SK-N-SH treated with all-trans-retinoic acid at 6 μM for 48 hours (cell line): ENCODE measurements around the gene PLA2G6.

Source experiments
- ARNTL ChIP-seq: fragments of 450-650 bp; formaldehyde crosslinking; IDR thresholded peaks from 2 replicates; pipeline ENCODE4 v1.5.0; 2020; ENCODE audit warnings: low read depth, mild to moderate bottlenecking, moderate library complexity, borderline replicate concordance
- CSDC2 ChIP-seq: fragments of 250-450 bp; sonication (Bioruptor Pico); IDR thresholded peaks from 2 replicates; pipeline ENCODE4 v1.5.0; 2020; ENCODE audit warnings: mild to moderate bottlenecking, moderate library complexity
- GLIS3 ChIP-seq: fragments of 250-450 bp; sonication (Bioruptor Pico); IDR thresholded peaks from 2 replicates; pipeline ENCODE4 v1.5.0; 2020; ENCODE audit warnings: mild to moderate bottlenecking, moderate library complexity
- OSR1 ChIP-seq: fragments of 250-450 bp; sonication (Bioruptor Pico); IDR thresholded peaks from 2 replicates; pipeline ENCODE4 v1.8.0; 2022; ENCODE audit warnings: moderate library complexity, mild to moderate bottlenecking, inconsistent platforms
- RARB ChIP-seq: fragments of 250-450 bp; sonication (Bioruptor Pico); IDR thresholded peaks from 2 replicates; pipeline ENCODE4 v1.8.0; 2021; ENCODE audit warnings: mild to moderate bottlenecking, moderate library complexity
- SNAI2 ChIP-seq: fragments of 250-450 bp; sonication (Bioruptor Pico); IDR thresholded peaks from 2 replicates; pipeline ENCODE4 v1.5.0; 2020; ENCODE audit warnings: mild to moderate bottlenecking, moderate library complexity
- TOX ChIP-seq: fragments of 250-450 bp; sonication (Bioruptor Pico); IDR thresholded peaks from 2 replicates; pipeline ENCODE4 v1.8.0; 2021; ENCODE audit warnings: mild to moderate bottlenecking, moderate library complexity, borderline replicate concordance
- TSHZ2 ChIP-seq: fragments of 250-450 bp; sonication (Bioruptor Pico); IDR thresholded peaks from 2 replicates; pipeline ENCODE4 v1.5.0; 2020; ENCODE audit warnings: mild to moderate bottlenecking, moderate library complexity
- ZC3H10 ChIP-seq: fragments of 250-450 bp; sonication (Bioruptor Pico); IDR thresholded peaks from 2 replicates; pipeline ENCODE4 v1.5.1; 2021; ENCODE audit warnings: mild to moderate bottlenecking, moderate library complexity
- ZFP30 ChIP-seq: fragments of 450-650 bp; formaldehyde crosslinking; IDR thresholded peaks from 2 replicates; pipeline ENCODE4 v1.5.0; 2022; ENCODE audit warnings: mild to moderate bottlenecking, moderate library complexity
- ZNF8 ChIP-seq: fragments of 450-650 bp; formaldehyde crosslinking; IDR thresholded peaks from 2 replicates; pipeline ENCODE4 v1.5.0; 2020; ENCODE audit warnings: mild to moderate bottlenecking, moderate library complexity
- TF ChIP-seq, protein P1 (sequence below): fragments of 250-450 bp; sonication (Bioruptor Pico); IDR thresholded peaks from 2 replicates; pipeline ENCODE4 v1.8.0; 2021; ENCODE audit warnings: low read depth, mild to moderate bottlenecking, moderate library complexity, borderline replicate concordance
- TF ChIP-seq, protein P2 (sequence below): fragments of 250-450 bp; sonication (Bioruptor Pico); IDR thresholded peaks from 2 replicates; pipeline ENCODE4 v1.8.0; 2020; ENCODE audit warnings: mild to moderate bottlenecking, moderate library complexity, borderline replicate concordance

- TF ChIP-seq CSDC2 (CRISPR knock-in tag): no peak
- no peak for TF ChIP-seq GLIS3 (CRISPR knock-in tag)
- no peak for TF ChIP-seq ARNTL
- no peak for TF ChIP-seq OSR1
- TF ChIP-seq TOX (CRISPR knock-in tag): no peak
- no peak for TF ChIP-seq SNAI2 (CRISPR knock-in tag)
- TF ChIP-seq ZFP30 (CRISPR knock-in tag): no peak
- TF ChIP-seq RARB (CRISPR knock-in tag): no peak
- no peak for TF ChIP-seq TSHZ2 (CRISPR knock-in tag)
- no peak for TF ChIP-seq ZC3H10 (CRISPR knock-in tag)
- TF ChIP-seq, protein P1, sequence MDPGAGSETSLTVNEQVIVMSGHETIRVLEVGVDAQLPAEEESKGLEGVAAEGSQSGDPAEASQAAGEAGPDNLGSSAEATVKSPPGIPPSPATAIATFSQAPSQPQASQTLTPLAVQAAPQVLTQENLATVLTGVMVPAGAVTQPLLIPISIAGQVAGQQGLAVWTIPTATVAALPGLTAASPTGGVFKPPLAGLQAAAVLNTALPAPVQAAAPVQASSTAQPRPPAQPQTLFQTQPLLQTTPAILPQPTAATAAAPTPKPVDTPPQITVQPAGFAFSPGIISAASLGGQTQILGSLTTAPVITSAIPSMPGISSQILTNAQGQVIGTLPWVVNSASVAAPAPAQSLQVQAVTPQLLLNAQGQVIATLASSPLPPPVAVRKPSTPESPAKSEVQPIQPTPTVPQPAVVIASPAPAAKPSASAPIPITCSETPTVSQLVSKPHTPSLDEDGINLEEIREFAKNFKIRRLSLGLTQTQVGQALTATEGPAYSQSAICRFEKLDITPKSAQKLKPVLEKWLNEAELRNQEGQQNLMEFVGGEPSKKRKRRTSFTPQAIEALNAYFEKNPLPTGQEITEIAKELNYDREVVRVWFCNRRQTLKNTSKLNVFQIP (CRISPR knock-in tag): no peak
- no peak for TF ChIP-seq ZNF8
- TF ChIP-seq, protein P2, sequence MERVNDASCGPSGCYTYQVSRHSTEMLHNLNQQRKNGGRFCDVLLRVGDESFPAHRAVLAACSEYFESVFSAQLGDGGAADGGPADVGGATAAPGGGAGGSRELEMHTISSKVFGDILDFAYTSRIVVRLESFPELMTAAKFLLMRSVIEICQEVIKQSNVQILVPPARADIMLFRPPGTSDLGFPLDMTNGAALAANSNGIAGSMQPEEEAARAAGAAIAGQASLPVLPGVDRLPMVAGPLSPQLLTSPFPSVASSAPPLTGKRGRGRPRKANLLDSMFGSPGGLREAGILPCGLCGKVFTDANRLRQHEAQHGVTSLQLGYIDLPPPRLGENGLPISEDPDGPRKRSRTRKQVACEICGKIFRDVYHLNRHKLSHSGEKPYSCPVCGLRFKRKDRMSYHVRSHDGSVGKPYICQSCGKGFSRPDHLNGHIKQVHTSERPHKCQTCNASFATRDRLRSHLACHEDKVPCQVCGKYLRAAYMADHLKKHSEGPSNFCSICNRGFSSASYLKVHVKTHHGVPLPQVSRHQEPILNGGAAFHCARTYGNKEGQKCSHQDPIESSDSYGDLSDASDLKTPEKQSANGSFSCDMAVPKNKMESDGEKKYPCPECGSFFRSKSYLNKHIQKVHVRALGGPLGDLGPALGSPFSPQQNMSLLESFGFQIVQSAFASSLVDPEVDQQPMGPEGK (CRISPR knock-in tag): no peak
These were observed 72.1 kb downstream of the PLA2G6 start for GRCh38 chr22:38109371-38110001.
